SK-N-SH treated with all-trans-retinoic acid at 6 μM for 48 hours (cell line): ENCODE measurements around the gene ALK.

ENCODE experiments used
- ATAC-seq: fragments of 200-7000 bp; cut with Tn5 transposase; 3 replicates; pipeline ENCODE4 v1.9.1; 2020; ENCODE audit warnings: mild to moderate bottlenecking, moderate library complexity
- ARNTL ChIP-seq: fragments of 450-650 bp; formaldehyde crosslinking; IDR thresholded peaks from 2 replicates; pipeline ENCODE4 v1.5.0; 2020; ENCODE audit warnings: low read depth, mild to moderate bottlenecking, moderate library complexity, borderline replicate concordance
- BACH2 ChIP-seq: fragments of 250-450 bp; sonication (Bioruptor Pico); IDR thresholded peaks from 2 replicates; pipeline ENCODE4 v1.9.0; 2021; ENCODE audit warnings: mild to moderate bottlenecking, borderline replicate concordance
- CREB5 ChIP-seq: fragments of 250-450 bp; sonication (Bioruptor Pico); IDR thresholded peaks from 2 replicates; pipeline ENCODE4 v1.5.1; 2020; ENCODE audit warnings: low read depth, mild to moderate bottlenecking, moderate library complexity
- CSDC2 ChIP-seq: fragments of 250-450 bp; sonication (Bioruptor Pico); IDR thresholded peaks from 2 replicates; pipeline ENCODE4 v1.5.0; 2020; ENCODE audit warnings: mild to moderate bottlenecking, moderate library complexity
- CSRNP3 ChIP-seq: fragments of 250-450 bp; sonication (Bioruptor Pico); IDR thresholded peaks from 2 replicates; pipeline ENCODE4 v1.5.1; 2021; ENCODE audit warnings: mild to moderate bottlenecking, moderate library complexity
- ESRRG ChIP-seq: fragments of 250-450 bp; sonication (Bioruptor Pico); IDR thresholded peaks from 2 replicates; pipeline ENCODE4 v1.6.1; 2021; ENCODE audit warnings: mild to moderate bottlenecking
- ISL1 ChIP-seq: fragments of 250-450 bp; sonication (Bioruptor Pico); IDR thresholded peaks from 2 replicates; pipeline ENCODE4 v2.1.2; 2022; ENCODE audit warnings: mild to moderate bottlenecking, moderate library complexity
- OSR1 ChIP-seq: fragments of 250-450 bp; sonication (Bioruptor Pico); IDR thresholded peaks from 2 replicates; pipeline ENCODE4 v1.8.0; 2022; ENCODE audit warnings: moderate library complexity, mild to moderate bottlenecking, inconsistent platforms
- PATZ1 ChIP-seq: fragments of 250-450 bp; sonication (Bioruptor Pico); IDR thresholded peaks from 2 replicates; pipeline ENCODE4 v1.8.0; 2020; ENCODE audit warnings: mild to moderate bottlenecking, moderate library complexity, borderline replicate concordance
- PPARA ChIP-seq: fragments of 250-450 bp; sonication (Bioruptor Pico); IDR thresholded peaks from 2 replicates; pipeline ENCODE4 v1.5.0; 2020; ENCODE audit warnings: mild to moderate bottlenecking, borderline replicate concordance
- RARB ChIP-seq: fragments of 250-450 bp; sonication (Bioruptor Pico); IDR thresholded peaks from 2 replicates; pipeline ENCODE4 v1.8.0; 2021; ENCODE audit warnings: mild to moderate bottlenecking, moderate library complexity
- SNAI2 ChIP-seq: fragments of 250-450 bp; sonication (Bioruptor Pico); IDR thresholded peaks from 2 replicates; pipeline ENCODE4 v1.5.0; 2020; ENCODE audit warnings: mild to moderate bottlenecking, moderate library complexity
- TCF4 ChIP-seq: fragments of 250-450 bp; sonication (Bioruptor Pico); IDR thresholded peaks from 2 replicates; pipeline ENCODE4 v1.8.0; 2021; ENCODE audit warnings: mild to moderate bottlenecking, moderate library complexity, borderline replicate concordance
- TOX ChIP-seq: fragments of 250-450 bp; sonication (Bioruptor Pico); IDR thresholded peaks from 2 replicates; pipeline ENCODE4 v1.8.0; 2021; ENCODE audit warnings: mild to moderate bottlenecking, moderate library complexity, borderline replicate concordance
- ZFP3 ChIP-seq: fragments of 250-450 bp; sonication (Bioruptor Pico); IDR thresholded peaks from 2 replicates; pipeline ENCODE4 v1.5.0; 2020; ENCODE audit warnings: mild to moderate bottlenecking, moderate library complexity
- ZFP30 ChIP-seq: fragments of 450-650 bp; formaldehyde crosslinking; IDR thresholded peaks from 2 replicates; pipeline ENCODE4 v1.5.0; 2022; ENCODE audit warnings: mild to moderate bottlenecking, moderate library complexity
- ZNF565 ChIP-seq: fragments of 450-650 bp; formaldehyde crosslinking; conservative IDR thresholded peaks from 2 replicates; pipeline ENCODE4 v1.5.0; 2020; ENCODE audit warnings: low read depth, mild to moderate bottlenecking, moderate library complexity
- ZNF70 ChIP-seq: fragments of 450-650 bp; formaldehyde crosslinking; IDR thresholded peaks from 2 replicates; pipeline ENCODE4 v1.5.0; 2020; ENCODE audit warnings: mild to moderate bottlenecking, moderate library complexity
- ZNF8 ChIP-seq: fragments of 450-650 bp; formaldehyde crosslinking; IDR thresholded peaks from 2 replicates; pipeline ENCODE4 v1.5.0; 2020; ENCODE audit warnings: mild to moderate bottlenecking, moderate library complexity
- TF ChIP-seq, protein P1 (sequence below): fragments of 250-450 bp; sonication (Bioruptor Pico); IDR thresholded peaks from 2 replicates; pipeline ENCODE4 v1.8.0; 2021; ENCODE audit warnings: low read depth, mild to moderate bottlenecking, moderate library complexity, borderline replicate concordance
- TF ChIP-seq, protein P2 (sequence below): fragments of 250-450 bp; sonication (Bioruptor Pico); IDR thresholded peaks from 2 replicates; pipeline ENCODE4 v1.5.0; 2020; ENCODE audit warnings: mild to moderate bottlenecking, moderate library complexity

The ALK gene

DNA sequence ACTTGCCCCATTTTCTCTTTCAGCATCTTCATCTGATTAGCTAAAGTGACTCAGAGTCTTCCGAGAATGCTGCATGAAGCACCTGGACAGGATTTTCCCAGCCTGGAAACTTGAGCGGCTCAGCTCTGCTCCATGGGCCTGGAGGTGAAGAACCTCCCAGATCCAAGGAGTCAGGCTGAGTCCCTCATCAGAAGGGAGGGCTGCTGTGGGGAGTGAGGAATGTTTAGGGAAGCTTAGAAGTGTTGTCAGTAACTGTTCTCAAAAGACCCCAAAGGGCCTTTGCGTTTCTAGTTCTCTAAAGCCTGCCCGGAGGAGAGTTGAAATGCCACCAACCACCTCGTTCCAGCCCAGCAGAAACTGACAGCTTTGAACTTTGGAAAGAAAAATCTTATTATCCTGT, 649.1 kb downstream of the ALK start:
- ATAC-seq = peak; percentile 15; the same call in 2 of the 3 replicates

DNA sequence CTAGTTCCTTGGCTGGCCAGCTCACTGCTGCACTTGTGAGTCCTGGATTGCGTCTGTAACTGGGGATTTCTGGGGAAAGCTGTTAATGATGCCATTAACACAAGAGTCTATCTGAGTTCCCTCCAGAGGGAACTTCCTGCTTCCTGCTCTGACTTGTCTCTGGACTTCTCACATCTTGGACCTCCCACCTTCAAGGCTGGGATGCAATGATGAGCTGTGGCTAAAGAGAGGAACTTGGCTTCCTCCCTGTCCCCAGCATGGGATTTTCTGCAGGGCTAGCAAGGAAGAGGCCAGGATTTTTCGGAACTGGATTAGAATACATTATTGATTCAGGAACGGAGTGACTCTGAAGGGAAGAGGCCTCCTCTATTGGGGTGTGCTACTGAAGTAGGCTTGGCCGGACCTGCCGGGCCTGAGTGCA, 650.7 kb downstream of the ALK start:
- TF ChIP-seq CSRNP3 (CRISPR knock-in tag) = no peak
- no peak for TF ChIP-seq TOX
- no peak for TF ChIP-seq ISL1 (CRISPR knock-in tag)
- TF ChIP-seq ARNTL = no peak
- TF ChIP-seq, protein P1, sequence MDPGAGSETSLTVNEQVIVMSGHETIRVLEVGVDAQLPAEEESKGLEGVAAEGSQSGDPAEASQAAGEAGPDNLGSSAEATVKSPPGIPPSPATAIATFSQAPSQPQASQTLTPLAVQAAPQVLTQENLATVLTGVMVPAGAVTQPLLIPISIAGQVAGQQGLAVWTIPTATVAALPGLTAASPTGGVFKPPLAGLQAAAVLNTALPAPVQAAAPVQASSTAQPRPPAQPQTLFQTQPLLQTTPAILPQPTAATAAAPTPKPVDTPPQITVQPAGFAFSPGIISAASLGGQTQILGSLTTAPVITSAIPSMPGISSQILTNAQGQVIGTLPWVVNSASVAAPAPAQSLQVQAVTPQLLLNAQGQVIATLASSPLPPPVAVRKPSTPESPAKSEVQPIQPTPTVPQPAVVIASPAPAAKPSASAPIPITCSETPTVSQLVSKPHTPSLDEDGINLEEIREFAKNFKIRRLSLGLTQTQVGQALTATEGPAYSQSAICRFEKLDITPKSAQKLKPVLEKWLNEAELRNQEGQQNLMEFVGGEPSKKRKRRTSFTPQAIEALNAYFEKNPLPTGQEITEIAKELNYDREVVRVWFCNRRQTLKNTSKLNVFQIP = no peak
- no peak for TF ChIP-seq ZNF565 (CRISPR knock-in tag)
- no peak for TF ChIP-seq OSR1
- TF ChIP-seq ZFP30 (CRISPR knock-in tag) = no peak
- TF ChIP-seq RARB (CRISPR knock-in tag) = no peak
- no peak for TF ChIP-seq BACH2 (CRISPR knock-in tag)
- TF ChIP-seq ZNF70 (CRISPR knock-in tag) = no peak
- TF ChIP-seq PPARA (CRISPR knock-in tag) = no peak
- no peak for TF ChIP-seq CSDC2 (CRISPR knock-in tag)
- TF ChIP-seq ZFP3 (CRISPR knock-in tag) = no peak
- no peak for TF ChIP-seq ESRRG (CRISPR knock-in tag)
- no peak for TF ChIP-seq CREB5
- TF ChIP-seq, protein P2, sequence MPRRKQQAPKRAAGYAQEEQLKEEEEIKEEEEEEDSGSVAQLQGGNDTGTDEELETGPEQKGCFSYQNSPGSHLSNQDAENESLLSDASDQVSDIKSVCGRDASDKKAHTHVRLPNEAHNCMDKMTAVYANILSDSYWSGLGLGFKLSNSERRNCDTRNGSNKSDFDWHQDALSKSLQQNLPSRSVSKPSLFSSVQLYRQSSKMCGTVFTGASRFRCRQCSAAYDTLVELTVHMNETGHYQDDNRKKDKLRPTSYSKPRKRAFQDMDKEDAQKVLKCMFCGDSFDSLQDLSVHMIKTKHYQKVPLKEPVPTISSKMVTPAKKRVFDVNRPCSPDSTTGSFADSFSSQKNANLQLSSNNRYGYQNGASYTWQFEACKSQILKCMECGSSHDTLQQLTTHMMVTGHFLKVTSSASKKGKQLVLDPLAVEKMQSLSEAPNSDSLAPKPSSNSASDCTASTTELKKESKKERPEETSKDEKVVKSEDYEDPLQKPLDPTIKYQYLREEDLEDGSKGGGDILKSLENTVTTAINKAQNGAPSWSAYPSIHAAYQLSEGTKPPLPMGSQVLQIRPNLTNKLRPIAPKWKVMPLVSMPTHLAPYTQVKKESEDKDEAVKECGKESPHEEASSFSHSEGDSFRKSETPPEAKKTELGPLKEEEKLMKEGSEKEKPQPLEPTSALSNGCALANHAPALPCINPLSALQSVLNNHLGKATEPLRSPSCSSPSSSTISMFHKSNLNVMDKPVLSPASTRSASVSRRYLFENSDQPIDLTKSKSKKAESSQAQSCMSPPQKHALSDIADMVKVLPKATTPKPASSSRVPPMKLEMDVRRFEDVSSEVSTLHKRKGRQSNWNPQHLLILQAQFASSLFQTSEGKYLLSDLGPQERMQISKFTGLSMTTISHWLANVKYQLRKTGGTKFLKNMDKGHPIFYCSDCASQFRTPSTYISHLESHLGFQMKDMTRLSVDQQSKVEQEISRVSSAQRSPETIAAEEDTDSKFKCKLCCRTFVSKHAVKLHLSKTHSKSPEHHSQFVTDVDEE (CRISPR knock-in tag) = no peak
- no peak for TF ChIP-seq ZNF8 (CRISPR knock-in tag)
- no peak for TF ChIP-seq TCF4 (CRISPR knock-in tag)
- no peak for TF ChIP-seq SNAI2 (CRISPR knock-in tag)
- no peak for ATAC-seq

More for the DNA sequence above, 649.1 kb downstream of the ALK start:
- TF ChIP-seq ISL1 (CRISPR knock-in tag) (peak; percentile 46; the same call in 1 of the 2 replicates), PATZ1 (CRISPR knock-in tag) (no peak), ZFP3 (CRISPR knock-in tag) (0 out of 2 replicates have a peak, but pooled peaks have one; percentile 19)

DNA sequence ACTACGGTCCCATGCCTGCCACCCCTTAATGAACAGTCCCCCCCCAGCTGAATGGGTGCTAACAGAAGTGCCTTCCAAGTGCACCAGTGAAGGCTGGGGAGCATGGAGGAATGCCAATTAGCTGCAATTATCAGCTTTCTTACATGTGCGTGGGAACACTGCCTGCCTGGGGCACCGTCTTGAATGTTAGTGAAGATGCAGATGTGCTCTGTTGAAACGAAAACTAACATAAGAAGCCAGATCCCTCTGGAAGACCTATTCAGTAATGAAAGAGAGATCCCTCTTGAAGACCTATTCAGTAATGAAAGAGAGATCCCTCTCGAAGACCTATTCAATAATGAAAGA, 651.6 kb downstream of the ALK start:
- ATAC-seq = no peak
- TF ChIP-seq ARNTL (no peak), ESRRG (CRISPR knock-in tag) (no peak), ZFP3 (CRISPR knock-in tag) (no peak), SNAI2 (CRISPR knock-in tag) (no peak)
